ENCODE data around the gene TMEM252.

TMEM252 gene

GRCh38 chr9:68540712-68541535 is at the start of gene TMEM252:
TMEM252 (minus strand) TSS chr9:68540883; CDS start chr9:68540814, 69 bp downstream.
- DNase-seq (ENCODE audit: low read depth in 2 of 2) = no peak

- no peak for DNase-seq (ENCODE audit: low read depth in 2 of 2)
Measured at GRCh38 chr9:68585034-68585761, 44.5 kb upstream of the TMEM252 start.

GRCh38 chr9:68584189-68585033 is 43.7 kb upstream of the TMEM252 start:
- peak; percentile 58 to 74 for DNase-seq (ENCODE audit: low read depth in 2 of 2)

GRCh38 chr9:68581696-68582095 is 41.0 kb upstream of the TMEM252 start:
- no peak for DNase-seq (ENCODE audit: low read depth in 2 of 2)

- DNase-seq (ENCODE audit: low read depth in 2 of 2) = no peak
Measured at GRCh38 chr9:68577774-68578591, 37.3 kb upstream of the TMEM252 start.

- DNase-seq (ENCODE audit: low read depth in 2 of 2) = no peak
Measured at GRCh38 chr9:68575817-68576216, 35.1 kb upstream of the TMEM252 start.

- DNase-seq (ENCODE audit: low read depth in 2 of 2) = no peak
Measured at GRCh38 chr9:68574150-68574549, 33.5 kb upstream of the TMEM252 start.

GRCh38 chr9:68567565-68567964 is 26.9 kb upstream of the TMEM252 start:
- DNase-seq (ENCODE audit: low read depth in 2 of 2) = no peak

GRCh38 chr9:68562461-68562860 is 21.8 kb upstream of the TMEM252 start:
- DNase-seq (ENCODE audit: low read depth in 2 of 2) = no peak

- peak; percentile 16 to 58 for DNase-seq (ENCODE audit: low read depth in 2 of 2)
Measured at GRCh38 chr9:68560071-68560844, 19.6 kb upstream of the TMEM252 start.

- no peak for DNase-seq (ENCODE audit: low read depth in 2 of 2)
Measured at GRCh38 chr9:68558545-68558944, 17.9 kb upstream of the TMEM252 start.

- no peak for DNase-seq (ENCODE audit: low read depth in 2 of 2)
Measured at GRCh38 chr9:68555437-68556150, 14.9 kb upstream of the TMEM252 start.

GRCh38 chr9:68552700-68553476 is 12.2 kb upstream of the TMEM252 start:
- DNase-seq (ENCODE audit: low read depth in 2 of 2) = no peak

GRCh38 chr9:68551191-68551590 is 10.5 kb upstream of the TMEM252 start:
- DNase-seq (ENCODE audit: low read depth in 2 of 2) = no peak

GRCh38 chr9:68548241-68548640 is 7.6 kb upstream of the TMEM252 start:
- no peak for DNase-seq (ENCODE audit: low read depth in 2 of 2)

GRCh38 chr9:68547417-68547816 is 6.7 kb upstream of the TMEM252 start:
- no peak for DNase-seq (ENCODE audit: low read depth in 2 of 2)

GRCh38 chr9:68546596-68547390 is 6.1 kb upstream of the TMEM252 start:
- no peak for DNase-seq (ENCODE audit: low read depth in 2 of 2)

GRCh38 chr9:68545033-68545705 is 4.5 kb upstream of the TMEM252 start:
- DNase-seq (ENCODE audit: low read depth in 2 of 2) = no peak
